ENCODE data around the gene IRAG1.

- no peak for TF ChIP-seq POLR2A (IDR thresholded peaks at IDR 0.05)
- TF ChIP-seq, protein P1, sequence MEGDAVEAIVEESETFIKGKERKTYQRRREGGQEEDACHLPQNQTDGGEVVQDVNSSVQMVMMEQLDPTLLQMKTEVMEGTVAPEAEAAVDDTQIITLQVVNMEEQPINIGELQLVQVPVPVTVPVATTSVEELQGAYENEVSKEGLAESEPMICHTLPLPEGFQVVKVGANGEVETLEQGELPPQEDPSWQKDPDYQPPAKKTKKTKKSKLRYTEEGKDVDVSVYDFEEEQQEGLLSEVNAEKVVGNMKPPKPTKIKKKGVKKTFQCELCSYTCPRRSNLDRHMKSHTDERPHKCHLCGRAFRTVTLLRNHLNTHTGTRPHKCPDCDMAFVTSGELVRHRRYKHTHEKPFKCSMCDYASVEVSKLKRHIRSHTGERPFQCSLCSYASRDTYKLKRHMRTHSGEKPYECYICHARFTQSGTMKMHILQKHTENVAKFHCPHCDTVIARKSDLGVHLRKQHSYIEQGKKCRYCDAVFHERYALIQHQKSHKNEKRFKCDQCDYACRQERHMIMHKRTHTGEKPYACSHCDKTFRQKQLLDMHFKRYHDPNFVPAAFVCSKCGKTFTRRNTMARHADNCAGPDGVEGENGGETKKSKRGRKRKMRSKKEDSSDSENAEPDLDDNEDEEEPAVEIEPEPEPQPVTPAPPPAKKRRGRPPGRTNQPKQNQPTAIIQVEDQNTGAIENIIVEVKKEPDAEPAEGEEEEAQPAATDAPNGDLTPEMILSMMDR (IDR thresholded peaks at IDR 0.05): no peak
Measured at GRCh38 chr11:10708131-10708530, 14.6 kb upstream of the IRAG1 start.
